Dendritic cell treated with granulocyte-macrophage colony-stimulating factor and Interleukin-4, amounts not matched to agents 40 ng/mL and 50 ng/mL, for 4 days (primary cell): ENCODE data around the gene HMCN2.

Experiments used
- H3K27ac Mint-ChIP-seq: one replicate; pipeline ENCODE4 v1.8.0; 2022; ENCODE audit warnings: mild to moderate bottlenecking, mixed read lengths
- H3K27me3 Mint-ChIP-seq: one replicate; pipeline ENCODE4 v1.8.0; 2022; ENCODE audit warnings: mild to moderate bottlenecking, mixed read lengths
- H3K36me3 Mint-ChIP-seq: one replicate; pipeline ENCODE4 v1.8.0; 2022; ENCODE audit warnings: low read depth, mixed read lengths
- H3K4me1 Mint-ChIP-seq: one replicate; pipeline ENCODE4 v1.8.0; 2022; ENCODE audit warnings: low read depth, mixed read lengths
- H3K4me3 Mint-ChIP-seq: one replicate; pipeline ENCODE4 v1.8.0; 2022; ENCODE audit warnings: mild to moderate bottlenecking, moderate library complexity, mixed read lengths
- H3K9me3 Mint-ChIP-seq: one replicate; pipeline ENCODE4 v1.8.0; 2022; ENCODE audit warnings: mixed read lengths
- intact Hi-C: fragments of 100-400 bp; cut with micrococcal nuclease; formaldehyde crosslinking; loops from one replicate; pipeline ENCODE4 v1.15.0; 2022

The HMCN2 gene

GRCh38 chr9:130406278-130406895, 140.8 kb downstream of the HMCN2 start:
- no peaks in the 10 kb centered on the region for H3K9me3 Mint-ChIP-seq
- no peak overlapping the region for H3K4me3 Mint-ChIP-seq
- H3K27ac Mint-ChIP-seq = no peak overlapping the region
- H3K4me1 Mint-ChIP-seq = no peaks in the 10 kb centered on the region
- intact Hi-C loops = no loop called here
- H3K27me3 Mint-ChIP-seq = peaks cover 2% of the 10 kb centered on the region
- no peaks in the 10 kb centered on the region for H3K36me3 Mint-ChIP-seq

GRCh38 chr9:130407916-130408663, 142.5 kb downstream of the HMCN2 start:
- Mint-ChIP-seq H3K27ac (no peak overlapping the region), H3K4me1 (no peaks in the 10 kb centered on the region), H3K4me3 (no peak overlapping the region), H3K27me3 (peaks cover 2% of the 10 kb centered on the region), H3K36me3 (no peaks in the 10 kb centered on the region), H3K9me3 (no peaks in the 10 kb centered on the region)
- intact Hi-C loops = no loop called here

GRCh38 chr9:130408669-130409068, 143.1 kb downstream of the HMCN2 start:
- Mint-ChIP-seq H3K4me1 (no peaks in the 10 kb centered on the region), H3K36me3 (no peaks in the 10 kb centered on the region), H3K4me3 (no peak overlapping the region), H3K27ac (no peak overlapping the region), H3K9me3 (no peaks in the 10 kb centered on the region), H3K27me3 (peaks cover 2% of the 10 kb centered on the region)
- intact Hi-C loops = no loop called here

- no peaks in the 10 kb centered on the region for H3K36me3 Mint-ChIP-seq
- H3K27ac Mint-ChIP-seq = no peak overlapping the region
- no peaks in the 10 kb centered on the region for H3K4me1 Mint-ChIP-seq
- no peaks in the 10 kb centered on the region for H3K9me3 Mint-ChIP-seq
- peaks cover 6% of the 10 kb centered on the region for H3K27me3 Mint-ChIP-seq
- no peak overlapping the region for H3K4me3 Mint-ChIP-seq
- intact Hi-C loops = no loop called here
Measured at GRCh38 chr9:130409246-130409645, 143.7 kb downstream of the HMCN2 start.

GRCh38 chr9:130410443-130410842, 144.9 kb downstream of the HMCN2 start:
- H3K36me3 Mint-ChIP-seq = no peaks in the 10 kb centered on the region
- intact Hi-C loops = no loop called here
- peaks cover 5% of the 10 kb centered on the region for H3K4me1 Mint-ChIP-seq

GRCh38 chr9:130411566-130411915, 146.0 kb downstream of the HMCN2 start:
- Mint-ChIP-seq H3K36me3 (no peaks in the 10 kb centered on the region), H3K9me3 (no peaks in the 10 kb centered on the region), H3K4me3 (no peak overlapping the region), H3K27ac (no peak overlapping the region), H3K4me1 (peaks cover 5% of the 10 kb centered on the region), H3K27me3 (peaks cover 8% of the 10 kb centered on the region)
- intact Hi-C loops = no loop called here

More at GRCh38 chr9:130410443-130410842, 144.9 kb downstream of the HMCN2 start:
- Mint-ChIP-seq H3K27ac (no peak overlapping the region), H3K9me3 (no peaks in the 10 kb centered on the region), H3K4me3 (no peak overlapping the region), H3K27me3 (peaks cover 8% of the 10 kb centered on the region)

GRCh38 chr9:130414081-130414731, 148.6 kb downstream of the HMCN2 start:
- H3K27me3 Mint-ChIP-seq = peaks cover 8% of the 10 kb centered on the region
- H3K4me3 Mint-ChIP-seq = no peak overlapping the region
- no peaks in the 10 kb centered on the region for H3K9me3 Mint-ChIP-seq

GRCh38 chr9:130414910-130415746, 149.6 kb downstream of the HMCN2 start:
- H3K36me3 Mint-ChIP-seq = no peaks in the 10 kb centered on the region
- peaks cover 8% of the 10 kb centered on the region for H3K27me3 Mint-ChIP-seq
- intact Hi-C loops = no loop called here
- peaks cover 5% of the 10 kb centered on the region for H3K4me1 Mint-ChIP-seq
- H3K27ac Mint-ChIP-seq = no peak overlapping the region
- no peak overlapping the region for H3K4me3 Mint-ChIP-seq
- no peaks in the 10 kb centered on the region for H3K9me3 Mint-ChIP-seq

More at GRCh38 chr9:130414081-130414731, 148.6 kb downstream of the HMCN2 start:
- H3K27ac Mint-ChIP-seq = no peak overlapping the region
- H3K36me3 Mint-ChIP-seq = no peaks in the 10 kb centered on the region
- H3K4me1 Mint-ChIP-seq = peaks cover 5% of the 10 kb centered on the region
- intact Hi-C loops = no loop called here

- no peak overlapping the region for H3K27ac Mint-ChIP-seq
- no peaks in the 10 kb centered on the region for H3K9me3 Mint-ChIP-seq
- H3K27me3 Mint-ChIP-seq = peaks cover 11% of the 10 kb centered on the region
- intact Hi-C loops = no loop called here
- peaks cover 5% of the 10 kb centered on the region for H3K4me1 Mint-ChIP-seq
- H3K4me3 Mint-ChIP-seq = no peak overlapping the region
- no peaks in the 10 kb centered on the region for H3K36me3 Mint-ChIP-seq
Measured at GRCh38 chr9:130417602-130418001, 152.0 kb downstream of the HMCN2 start.

- Mint-ChIP-seq H3K36me3 (no peaks in the 10 kb centered on the region), H3K9me3 (no peaks in the 10 kb centered on the region), H3K27ac (no peak overlapping the region), H3K4me3 (no peak overlapping the region), H3K4me1 (peaks cover 5% of the 10 kb centered on the region), H3K27me3 (peaks cover 11% of the 10 kb centered on the region)
- intact Hi-C loops = no loop called here
Measured at GRCh38 chr9:130418776-130419175, 153.2 kb downstream of the HMCN2 start.

- Mint-ChIP-seq H3K4me3 (no peak overlapping the region), H3K27me3 (peaks cover 7% of the 10 kb centered on the region), H3K27ac (no peak overlapping the region), H3K4me1 (peaks cover 5% of the 10 kb centered on the region), H3K9me3 (no peaks in the 10 kb centered on the region), H3K36me3 (no peaks in the 10 kb centered on the region)
- intact Hi-C loops = no loop called here
Measured at GRCh38 chr9:130419521-130420035, 154.0 kb downstream of the HMCN2 start.

GRCh38 chr9:130421154-130421801, 155.7 kb downstream of the HMCN2 start:
- peaks cover 5% of the 10 kb centered on the region for H3K27me3 Mint-ChIP-seq
- H3K4me3 Mint-ChIP-seq = no peak overlapping the region
- no peaks in the 10 kb centered on the region for H3K9me3 Mint-ChIP-seq
- no peaks in the 10 kb centered on the region for H3K36me3 Mint-ChIP-seq
- no peak overlapping the region for H3K27ac Mint-ChIP-seq
- no peaks in the 10 kb centered on the region for H3K4me1 Mint-ChIP-seq
- intact Hi-C loops = no loop called here

- no peaks in the 10 kb centered on the region for H3K9me3 Mint-ChIP-seq
Measured at GRCh38 chr9:130421802-130422276, 156.3 kb downstream of the HMCN2 start.

More at GRCh38 chr9:130421802-130422276, 156.3 kb downstream of the HMCN2 start:
- Mint-ChIP-seq H3K36me3 (no peaks in the 10 kb centered on the region), H3K4me3 (no peak overlapping the region), H3K27me3 (peaks cover 5% of the 10 kb centered on the region), H3K27ac (no peak overlapping the region), H3K4me1 (no peaks in the 10 kb centered on the region)
- intact Hi-C loops = no loop called here
